SK-N-SH treated with all-trans-retinoic acid at 6 μM for 48 hours (cell line): Measurements from ENCODE around the gene IFNG-AS1.

Experiments used
- ATAC-seq: fragments of 200-7000 bp; cut with Tn5 transposase; 3 replicates; pipeline ENCODE4 v1.9.1; 2020; ENCODE audit warnings: mild to moderate bottlenecking, moderate library complexity
- ARNTL ChIP-seq: fragments of 450-650 bp; formaldehyde crosslinking; IDR thresholded peaks from 2 replicates; pipeline ENCODE4 v1.5.0; 2020; ENCODE audit warnings: low read depth, mild to moderate bottlenecking, moderate library complexity, borderline replicate concordance
- BACH2 ChIP-seq: fragments of 250-450 bp; sonication (Bioruptor Pico); IDR thresholded peaks from 2 replicates; pipeline ENCODE4 v1.9.0; 2021; ENCODE audit warnings: mild to moderate bottlenecking, borderline replicate concordance
- CSDC2 ChIP-seq: fragments of 250-450 bp; sonication (Bioruptor Pico); IDR thresholded peaks from 2 replicates; pipeline ENCODE4 v1.5.0; 2020; ENCODE audit warnings: mild to moderate bottlenecking, moderate library complexity
- ESRRG ChIP-seq: fragments of 250-450 bp; sonication (Bioruptor Pico); IDR thresholded peaks from 2 replicates; pipeline ENCODE4 v1.6.1; 2021; ENCODE audit warnings: mild to moderate bottlenecking
- GLIS3 ChIP-seq: fragments of 250-450 bp; sonication (Bioruptor Pico); IDR thresholded peaks from 2 replicates; pipeline ENCODE4 v1.5.0; 2020; ENCODE audit warnings: mild to moderate bottlenecking, moderate library complexity
- ISL1 ChIP-seq: fragments of 250-450 bp; sonication (Bioruptor Pico); IDR thresholded peaks from 2 replicates; pipeline ENCODE4 v2.1.2; 2022; ENCODE audit warnings: mild to moderate bottlenecking, moderate library complexity
- OSR1 ChIP-seq: fragments of 250-450 bp; sonication (Bioruptor Pico); IDR thresholded peaks from 2 replicates; pipeline ENCODE4 v1.8.0; 2022; ENCODE audit warnings: moderate library complexity, mild to moderate bottlenecking, inconsistent platforms
- PPARA ChIP-seq: fragments of 250-450 bp; sonication (Bioruptor Pico); IDR thresholded peaks from 2 replicates; pipeline ENCODE4 v1.5.0; 2020; ENCODE audit warnings: mild to moderate bottlenecking, borderline replicate concordance
- RARB ChIP-seq: fragments of 250-450 bp; sonication (Bioruptor Pico); IDR thresholded peaks from 2 replicates; pipeline ENCODE4 v1.8.0; 2021; ENCODE audit warnings: mild to moderate bottlenecking, moderate library complexity
- SNAI2 ChIP-seq: fragments of 250-450 bp; sonication (Bioruptor Pico); IDR thresholded peaks from 2 replicates; pipeline ENCODE4 v1.5.0; 2020; ENCODE audit warnings: mild to moderate bottlenecking, moderate library complexity
- TCF4 ChIP-seq: fragments of 250-450 bp; sonication (Bioruptor Pico); IDR thresholded peaks from 2 replicates; pipeline ENCODE4 v1.8.0; 2021; ENCODE audit warnings: mild to moderate bottlenecking, moderate library complexity, borderline replicate concordance
- ZC3H10 ChIP-seq: fragments of 250-450 bp; sonication (Bioruptor Pico); IDR thresholded peaks from 2 replicates; pipeline ENCODE4 v1.5.1; 2021; ENCODE audit warnings: mild to moderate bottlenecking, moderate library complexity
- ZFP3 ChIP-seq: fragments of 250-450 bp; sonication (Bioruptor Pico); IDR thresholded peaks from 2 replicates; pipeline ENCODE4 v1.5.0; 2020; ENCODE audit warnings: mild to moderate bottlenecking, moderate library complexity
- ZFP30 ChIP-seq: fragments of 450-650 bp; formaldehyde crosslinking; IDR thresholded peaks from 2 replicates; pipeline ENCODE4 v1.5.0; 2022; ENCODE audit warnings: mild to moderate bottlenecking, moderate library complexity
- ZNF565 ChIP-seq: fragments of 450-650 bp; formaldehyde crosslinking; conservative IDR thresholded peaks from 2 replicates; pipeline ENCODE4 v1.5.0; 2020; ENCODE audit warnings: low read depth, mild to moderate bottlenecking, moderate library complexity
- ZNF70 ChIP-seq: fragments of 450-650 bp; formaldehyde crosslinking; IDR thresholded peaks from 2 replicates; pipeline ENCODE4 v1.5.0; 2020; ENCODE audit warnings: mild to moderate bottlenecking, moderate library complexity
- ZNF8 ChIP-seq: fragments of 450-650 bp; formaldehyde crosslinking; IDR thresholded peaks from 2 replicates; pipeline ENCODE4 v1.5.0; 2020; ENCODE audit warnings: mild to moderate bottlenecking, moderate library complexity
- TF ChIP-seq, protein P1 (sequence below): fragments of 250-450 bp; sonication (Bioruptor Pico); IDR thresholded peaks from 2 replicates; pipeline ENCODE4 v1.8.0; 2020; ENCODE audit warnings: mild to moderate bottlenecking, moderate library complexity, borderline replicate concordance
- TF ChIP-seq, protein P2 (sequence below): fragments of 250-450 bp; sonication (Bioruptor Pico); IDR thresholded peaks from 2 replicates; pipeline ENCODE4 v1.5.1; 2020; ENCODE audit warnings: low read depth, mild to moderate bottlenecking, moderate library complexity
- TF ChIP-seq, protein P3 (sequence below): fragments of 250-450 bp; sonication (Bioruptor Pico); IDR thresholded peaks from 2 replicates; pipeline ENCODE4 v1.5.0; 2020; ENCODE audit warnings: mild to moderate bottlenecking, moderate library complexity
- TF ChIP-seq, protein P4 (sequence below): fragments of 250-450 bp; sonication (Bioruptor Pico); IDR thresholded peaks from 2 replicates; pipeline ENCODE4 v1.8.0; 2021; ENCODE audit warnings: low read depth, mild to moderate bottlenecking, moderate library complexity, borderline replicate concordance

The IFNG-AS1 gene

DNA sequence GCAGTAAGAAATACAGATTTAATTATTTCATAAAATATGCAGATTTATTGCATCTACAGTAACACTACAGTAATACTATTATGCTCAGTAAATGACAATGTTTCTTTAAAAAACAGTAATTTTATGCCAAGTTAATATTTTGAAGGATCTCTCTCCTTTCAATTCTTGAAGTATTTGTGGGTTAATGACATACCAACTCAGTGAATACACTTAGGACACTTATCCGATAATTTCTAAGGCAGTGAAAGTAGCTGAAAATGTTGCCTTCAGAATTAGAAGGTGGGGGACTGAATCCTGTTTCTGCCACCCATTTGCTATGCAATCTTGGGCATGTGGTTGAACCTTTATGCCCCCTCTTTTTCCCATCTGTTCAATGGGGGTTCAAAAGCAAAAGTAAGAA is 24.8 kb upstream of the IFNG-AS1 start:
- no peak for ATAC-seq
- TF ChIP-seq TCF4 (CRISPR knock-in tag) (no peak), PPARA (CRISPR knock-in tag) (no peak), ZFP3 (CRISPR knock-in tag) (no peak), BACH2 (CRISPR knock-in tag) (no peak), ZFP30 (no peak), ESRRG (CRISPR knock-in tag) (no peak), ZNF8 (CRISPR knock-in tag) (no peak), OSR1 (CRISPR knock-in tag) (no peak)
- TF ChIP-seq, protein P1, sequence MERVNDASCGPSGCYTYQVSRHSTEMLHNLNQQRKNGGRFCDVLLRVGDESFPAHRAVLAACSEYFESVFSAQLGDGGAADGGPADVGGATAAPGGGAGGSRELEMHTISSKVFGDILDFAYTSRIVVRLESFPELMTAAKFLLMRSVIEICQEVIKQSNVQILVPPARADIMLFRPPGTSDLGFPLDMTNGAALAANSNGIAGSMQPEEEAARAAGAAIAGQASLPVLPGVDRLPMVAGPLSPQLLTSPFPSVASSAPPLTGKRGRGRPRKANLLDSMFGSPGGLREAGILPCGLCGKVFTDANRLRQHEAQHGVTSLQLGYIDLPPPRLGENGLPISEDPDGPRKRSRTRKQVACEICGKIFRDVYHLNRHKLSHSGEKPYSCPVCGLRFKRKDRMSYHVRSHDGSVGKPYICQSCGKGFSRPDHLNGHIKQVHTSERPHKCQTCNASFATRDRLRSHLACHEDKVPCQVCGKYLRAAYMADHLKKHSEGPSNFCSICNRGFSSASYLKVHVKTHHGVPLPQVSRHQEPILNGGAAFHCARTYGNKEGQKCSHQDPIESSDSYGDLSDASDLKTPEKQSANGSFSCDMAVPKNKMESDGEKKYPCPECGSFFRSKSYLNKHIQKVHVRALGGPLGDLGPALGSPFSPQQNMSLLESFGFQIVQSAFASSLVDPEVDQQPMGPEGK: no peak
- TF ChIP-seq, protein P2, sequence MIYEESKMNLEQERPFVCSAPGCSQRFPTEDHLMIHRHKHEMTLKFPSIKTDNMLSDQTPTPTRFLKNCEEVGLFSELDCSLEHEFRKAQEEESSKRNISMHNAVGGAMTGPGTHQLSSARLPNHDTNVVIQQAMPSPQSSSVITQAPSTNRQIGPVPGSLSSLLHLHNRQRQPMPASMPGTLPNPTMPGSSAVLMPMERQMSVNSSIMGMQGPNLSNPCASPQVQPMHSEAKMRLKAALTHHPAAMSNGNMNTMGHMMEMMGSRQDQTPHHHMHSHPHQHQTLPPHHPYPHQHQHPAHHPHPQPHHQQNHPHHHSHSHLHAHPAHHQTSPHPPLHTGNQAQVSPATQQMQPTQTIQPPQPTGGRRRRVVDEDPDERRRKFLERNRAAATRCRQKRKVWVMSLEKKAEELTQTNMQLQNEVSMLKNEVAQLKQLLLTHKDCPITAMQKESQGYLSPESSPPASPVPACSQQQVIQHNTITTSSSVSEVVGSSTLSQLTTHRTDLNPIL (CRISPR knock-in tag): no peak

DNA sequence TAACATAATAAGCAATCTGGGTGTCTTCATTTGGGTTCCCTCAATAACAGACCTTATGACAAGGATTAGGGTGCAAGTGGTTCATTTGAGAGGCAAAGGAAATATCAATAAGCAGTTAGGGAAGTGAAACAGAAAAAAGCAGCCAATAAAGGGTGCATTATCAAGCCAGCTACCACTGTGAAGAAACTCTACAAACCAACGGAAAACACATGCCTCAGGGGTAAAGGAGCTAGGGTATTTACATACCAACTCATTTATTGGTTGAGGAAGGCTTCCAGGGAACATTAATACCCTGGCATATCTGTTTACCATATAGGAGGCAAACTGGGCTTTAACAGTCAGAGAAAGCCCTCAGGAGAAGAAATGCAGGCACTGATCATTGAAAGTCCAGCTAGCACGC is 22.7 kb upstream of the IFNG-AS1 start:
- ATAC-seq: no peak
- TF ChIP-seq ZNF8 (CRISPR knock-in tag): no peak
- TF ChIP-seq ZC3H10 (CRISPR knock-in tag): no peak
- TF ChIP-seq, protein P3, sequence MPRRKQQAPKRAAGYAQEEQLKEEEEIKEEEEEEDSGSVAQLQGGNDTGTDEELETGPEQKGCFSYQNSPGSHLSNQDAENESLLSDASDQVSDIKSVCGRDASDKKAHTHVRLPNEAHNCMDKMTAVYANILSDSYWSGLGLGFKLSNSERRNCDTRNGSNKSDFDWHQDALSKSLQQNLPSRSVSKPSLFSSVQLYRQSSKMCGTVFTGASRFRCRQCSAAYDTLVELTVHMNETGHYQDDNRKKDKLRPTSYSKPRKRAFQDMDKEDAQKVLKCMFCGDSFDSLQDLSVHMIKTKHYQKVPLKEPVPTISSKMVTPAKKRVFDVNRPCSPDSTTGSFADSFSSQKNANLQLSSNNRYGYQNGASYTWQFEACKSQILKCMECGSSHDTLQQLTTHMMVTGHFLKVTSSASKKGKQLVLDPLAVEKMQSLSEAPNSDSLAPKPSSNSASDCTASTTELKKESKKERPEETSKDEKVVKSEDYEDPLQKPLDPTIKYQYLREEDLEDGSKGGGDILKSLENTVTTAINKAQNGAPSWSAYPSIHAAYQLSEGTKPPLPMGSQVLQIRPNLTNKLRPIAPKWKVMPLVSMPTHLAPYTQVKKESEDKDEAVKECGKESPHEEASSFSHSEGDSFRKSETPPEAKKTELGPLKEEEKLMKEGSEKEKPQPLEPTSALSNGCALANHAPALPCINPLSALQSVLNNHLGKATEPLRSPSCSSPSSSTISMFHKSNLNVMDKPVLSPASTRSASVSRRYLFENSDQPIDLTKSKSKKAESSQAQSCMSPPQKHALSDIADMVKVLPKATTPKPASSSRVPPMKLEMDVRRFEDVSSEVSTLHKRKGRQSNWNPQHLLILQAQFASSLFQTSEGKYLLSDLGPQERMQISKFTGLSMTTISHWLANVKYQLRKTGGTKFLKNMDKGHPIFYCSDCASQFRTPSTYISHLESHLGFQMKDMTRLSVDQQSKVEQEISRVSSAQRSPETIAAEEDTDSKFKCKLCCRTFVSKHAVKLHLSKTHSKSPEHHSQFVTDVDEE: no peak
- no peak for TF ChIP-seq ZFP3 (CRISPR knock-in tag)
- no peak for TF ChIP-seq SNAI2 (CRISPR knock-in tag)
- TF ChIP-seq CSDC2 (CRISPR knock-in tag): no peak
- no peak for TF ChIP-seq ARNTL (CRISPR knock-in tag)
- no peak for TF ChIP-seq OSR1 (CRISPR knock-in tag)
- TF ChIP-seq ZFP30: no peak
- TF ChIP-seq ISL1 (CRISPR knock-in tag): no peak
- no peak for TF ChIP-seq PPARA (CRISPR knock-in tag)
- TF ChIP-seq RARB (CRISPR knock-in tag): no peak
- TF ChIP-seq, protein P1: no peak
- TF ChIP-seq BACH2 (CRISPR knock-in tag): no peak
- TF ChIP-seq GLIS3 (CRISPR knock-in tag): no peak
- no peak for TF ChIP-seq ZNF70 (CRISPR knock-in tag)
- no peak for TF ChIP-seq ZNF565
- TF ChIP-seq, protein P4, sequence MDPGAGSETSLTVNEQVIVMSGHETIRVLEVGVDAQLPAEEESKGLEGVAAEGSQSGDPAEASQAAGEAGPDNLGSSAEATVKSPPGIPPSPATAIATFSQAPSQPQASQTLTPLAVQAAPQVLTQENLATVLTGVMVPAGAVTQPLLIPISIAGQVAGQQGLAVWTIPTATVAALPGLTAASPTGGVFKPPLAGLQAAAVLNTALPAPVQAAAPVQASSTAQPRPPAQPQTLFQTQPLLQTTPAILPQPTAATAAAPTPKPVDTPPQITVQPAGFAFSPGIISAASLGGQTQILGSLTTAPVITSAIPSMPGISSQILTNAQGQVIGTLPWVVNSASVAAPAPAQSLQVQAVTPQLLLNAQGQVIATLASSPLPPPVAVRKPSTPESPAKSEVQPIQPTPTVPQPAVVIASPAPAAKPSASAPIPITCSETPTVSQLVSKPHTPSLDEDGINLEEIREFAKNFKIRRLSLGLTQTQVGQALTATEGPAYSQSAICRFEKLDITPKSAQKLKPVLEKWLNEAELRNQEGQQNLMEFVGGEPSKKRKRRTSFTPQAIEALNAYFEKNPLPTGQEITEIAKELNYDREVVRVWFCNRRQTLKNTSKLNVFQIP (CRISPR knock-in tag): no peak
- TF ChIP-seq TCF4 (CRISPR knock-in tag): no peak

DNA sequence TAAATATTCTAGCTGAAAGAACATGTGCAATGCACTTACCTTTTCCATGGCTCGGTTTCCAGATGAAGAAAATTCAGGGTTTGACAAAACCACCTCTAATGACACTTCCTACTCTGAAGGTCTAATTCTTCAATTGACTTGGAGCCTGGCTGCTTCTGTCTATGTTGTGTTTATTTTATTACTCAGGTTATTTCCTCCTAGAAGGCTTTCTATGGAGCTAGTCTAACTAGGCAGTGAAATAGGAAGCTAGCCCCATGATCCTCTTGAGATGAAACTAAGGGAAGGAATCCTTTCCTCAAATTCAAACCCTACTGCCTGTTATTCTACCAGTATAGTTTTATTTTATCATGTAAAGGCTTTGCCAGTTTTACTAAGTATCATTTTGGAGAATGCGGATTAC is 20.9 kb upstream of the IFNG-AS1 start:
- TF ChIP-seq BACH2 (CRISPR knock-in tag) (no peak), ZC3H10 (CRISPR knock-in tag) (no peak), PPARA (CRISPR knock-in tag) (no peak)
- ATAC-seq: no peak
